RKO (cell line): Measurements from ENCODE around the gene C10orf95.

Experiments used
- DNase-seq: peaks from one replicate; pipeline ENCODE4 v3.0.0-alpha.2; 2016; ENCODE audit warnings: low spot score

C10orf95 gene

DNA sequence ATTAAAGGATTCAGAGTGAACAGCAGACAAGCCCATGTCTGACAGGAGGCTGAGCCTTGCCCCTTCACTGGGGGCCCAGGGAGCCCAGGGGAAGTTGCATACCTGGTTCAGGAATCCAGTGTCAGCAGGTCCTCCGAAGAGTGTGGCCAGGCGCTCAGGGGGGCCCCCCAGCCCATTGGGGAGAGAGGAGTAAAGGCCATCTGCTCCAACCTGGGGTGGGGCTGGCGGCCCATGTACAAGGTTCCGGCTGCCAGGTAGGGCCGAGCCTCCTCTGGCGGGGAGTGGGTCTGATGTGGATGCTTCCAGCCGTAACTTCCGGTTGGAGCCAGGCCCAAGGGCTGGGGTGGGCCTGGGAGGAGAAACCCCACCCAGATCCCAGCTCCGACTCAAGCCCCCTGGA lies 35.1 kb downstream of the C10orf95 start:
- DNase-seq: no peak

DNA sequence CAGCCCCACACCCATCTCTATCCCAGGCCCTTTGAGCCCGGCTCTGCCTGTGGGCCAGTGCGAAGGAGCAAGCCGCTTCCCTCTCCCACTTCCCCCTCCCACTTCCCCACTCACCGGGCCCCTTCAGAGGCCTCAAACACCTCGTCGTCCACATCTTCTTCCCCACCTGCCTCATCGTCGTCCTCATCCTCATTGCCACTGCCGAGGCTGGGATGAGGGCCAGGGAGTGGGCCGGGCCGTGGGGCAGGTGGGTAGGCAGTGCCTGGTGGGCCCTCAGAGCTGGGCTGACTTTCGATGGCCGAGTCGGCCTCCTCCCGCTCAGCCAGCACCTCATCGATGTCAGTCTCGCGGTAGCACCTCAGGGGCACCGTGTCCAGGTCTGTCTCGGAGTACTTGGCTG lies 36.6 kb downstream of the C10orf95 start:
- DNase-seq: no peak

DNA sequence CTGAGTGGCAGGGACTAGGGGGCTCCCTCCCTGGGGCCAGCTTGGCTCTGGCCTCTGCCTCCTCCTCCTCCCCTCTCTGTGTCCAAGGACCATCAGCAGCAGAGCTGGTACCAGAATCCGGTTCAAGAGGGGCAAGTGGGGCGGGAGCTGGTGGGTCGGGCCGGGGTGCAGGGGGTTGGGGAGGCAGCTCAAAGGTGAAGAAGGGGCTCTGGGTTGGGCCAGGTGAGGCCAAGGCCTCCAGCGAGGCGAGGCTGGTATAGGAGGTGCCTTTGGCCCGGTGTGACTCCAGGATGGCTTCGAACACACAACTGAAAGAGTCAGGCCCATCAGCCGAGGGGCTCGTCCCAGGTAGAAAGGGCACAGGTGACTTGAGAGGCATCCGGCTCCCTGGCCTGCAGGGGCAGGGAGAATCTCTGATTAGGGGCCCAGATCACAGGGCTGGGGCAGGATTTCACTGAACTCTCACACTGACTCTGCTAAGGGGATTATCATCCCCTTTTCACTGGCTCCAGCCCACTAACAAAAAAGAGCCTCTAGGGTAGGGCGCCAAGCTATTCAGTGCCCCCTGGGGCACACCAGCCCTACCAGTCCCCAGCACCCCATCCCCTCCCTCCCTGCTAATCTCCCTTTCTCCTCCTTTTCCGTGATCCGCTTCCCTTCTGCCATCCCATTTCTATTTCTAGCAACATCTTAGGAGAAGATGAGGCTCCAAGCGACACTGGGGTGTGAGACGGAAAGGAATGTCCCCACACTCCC lies 37.4 kb downstream of the C10orf95 start:
- DNase-seq: no peak

DNA sequence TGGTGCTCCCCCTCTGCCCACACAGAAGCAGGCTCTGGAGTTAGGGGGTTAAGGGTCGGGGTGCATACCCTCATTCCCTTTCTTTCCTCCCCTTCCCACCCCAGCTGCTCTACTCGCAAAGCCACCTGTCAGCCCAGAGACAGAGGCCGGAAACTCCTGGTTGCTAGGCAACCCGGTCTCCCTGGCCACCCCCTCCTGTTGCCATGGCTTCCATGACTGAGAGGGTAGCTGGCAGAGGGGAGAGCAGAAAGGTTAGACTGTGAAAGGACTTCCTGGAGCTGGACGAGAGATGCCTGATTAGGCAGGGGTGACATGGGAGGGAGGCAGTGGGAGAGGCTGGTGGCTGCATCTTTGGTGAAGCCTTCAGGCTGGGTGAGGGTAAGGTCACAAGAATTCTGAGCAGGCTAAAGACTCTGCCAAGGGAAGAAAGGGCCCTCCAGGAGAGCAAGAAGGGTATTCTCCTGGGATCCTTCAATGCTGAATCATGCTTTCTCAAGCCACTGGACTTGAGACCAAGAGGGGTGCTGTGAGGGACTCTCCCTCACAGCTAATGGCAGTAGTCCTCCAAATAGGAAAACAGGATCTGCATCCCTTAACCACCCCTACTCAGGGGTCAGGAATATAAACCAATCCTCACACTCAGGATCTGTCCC lies 38.2 kb downstream of the C10orf95 start:
- DNase-seq: peak; percentile 44

DNA sequence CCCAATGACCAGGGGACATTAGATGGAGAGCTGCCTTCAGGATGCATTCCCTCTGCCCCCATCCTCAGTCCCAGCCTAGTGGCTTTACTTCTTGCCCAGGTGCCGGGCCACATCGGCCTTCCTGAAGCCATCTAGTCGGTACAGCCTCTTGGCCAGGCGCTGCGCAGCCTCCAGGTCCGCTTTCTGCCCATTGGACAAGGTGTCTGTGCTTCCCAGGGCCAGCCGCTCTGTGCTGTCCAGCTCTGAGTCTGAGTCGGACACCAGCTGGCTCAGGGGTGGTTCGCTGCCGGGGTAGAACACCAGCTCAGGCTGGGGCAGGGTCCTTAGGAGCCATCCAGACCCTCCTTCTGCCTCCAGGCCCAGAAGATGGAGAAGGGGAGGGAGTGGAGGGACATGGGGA lies 39.0 kb downstream of the C10orf95 start:
- DNase-seq: no peak

DNA sequence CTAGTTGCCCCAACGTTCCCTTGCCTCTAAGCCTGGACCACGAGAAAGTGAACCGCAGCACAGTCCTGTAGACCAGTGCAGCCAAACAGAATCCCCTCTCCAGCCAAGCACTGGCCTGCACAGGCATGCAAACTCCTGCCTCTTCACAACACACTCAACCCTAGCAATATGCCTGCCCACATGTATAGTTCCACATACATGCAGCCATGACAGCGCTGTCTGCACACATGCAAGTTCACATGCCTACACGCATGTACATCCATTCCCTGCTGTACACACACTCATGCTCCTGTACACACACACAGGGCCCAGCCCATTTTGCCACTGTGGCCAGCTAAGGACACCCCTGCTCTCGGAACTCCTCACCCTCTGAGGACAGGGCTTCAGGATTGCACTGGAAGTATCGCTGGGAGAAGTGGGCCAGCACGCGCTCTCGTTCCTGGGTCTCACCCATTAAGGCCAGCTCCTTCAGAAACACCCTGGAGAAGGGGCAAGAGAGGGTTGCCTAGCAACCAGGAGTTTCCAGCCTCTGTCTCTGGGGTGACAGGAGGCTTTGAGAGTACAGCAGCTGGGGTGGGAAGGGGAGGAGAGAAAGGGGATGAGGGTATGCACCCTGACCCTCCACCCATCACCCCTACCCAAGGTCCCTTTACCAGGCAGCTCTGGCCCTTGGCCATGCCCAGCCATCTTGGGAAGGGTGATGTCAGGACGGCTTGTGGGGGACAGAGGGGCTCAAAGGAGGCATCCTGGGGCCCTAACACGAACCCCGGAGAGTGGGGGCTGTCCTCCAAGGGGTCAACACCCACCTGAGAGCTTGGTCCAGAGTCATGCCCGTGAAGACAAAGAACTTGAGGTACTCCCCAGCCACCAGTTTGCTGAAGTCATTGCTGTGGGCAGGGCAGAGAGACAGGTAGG lies 39.7 kb downstream of the C10orf95 start:
- DNase-seq: no peak

DNA sequence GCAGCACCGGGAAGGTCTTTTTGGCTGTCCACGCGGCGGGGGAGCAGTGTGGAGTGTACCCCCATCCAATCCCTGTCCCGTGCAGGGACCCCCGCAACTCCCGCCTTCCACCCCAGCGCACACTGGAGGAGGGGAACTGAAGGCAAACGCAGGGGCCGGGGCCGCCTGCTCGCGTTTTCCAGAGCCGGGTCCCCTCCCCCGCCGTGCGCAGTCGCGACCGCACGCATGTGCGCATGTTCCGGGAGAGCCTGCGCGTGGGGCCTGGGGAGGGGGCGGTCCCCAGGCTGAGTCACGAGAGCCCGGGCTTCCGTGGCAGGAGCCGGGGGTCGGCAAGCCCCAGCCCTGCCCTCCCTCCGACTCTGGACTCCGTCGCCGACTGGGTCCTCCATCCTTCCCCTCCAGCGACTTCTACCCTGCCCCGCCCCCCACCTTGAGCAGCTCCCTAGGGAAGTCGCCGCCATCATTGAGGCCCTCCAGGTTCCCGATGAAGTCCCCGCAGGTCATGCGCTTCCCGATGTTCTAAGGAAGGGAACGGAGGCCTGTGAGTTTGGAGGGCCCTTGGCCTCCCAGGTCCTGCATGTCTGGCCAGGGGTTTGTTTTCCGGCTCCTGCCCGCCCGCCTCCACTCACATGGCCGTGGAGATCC lies 40.8 kb downstream of the C10orf95 start:
- no peak for DNase-seq

DNA sequence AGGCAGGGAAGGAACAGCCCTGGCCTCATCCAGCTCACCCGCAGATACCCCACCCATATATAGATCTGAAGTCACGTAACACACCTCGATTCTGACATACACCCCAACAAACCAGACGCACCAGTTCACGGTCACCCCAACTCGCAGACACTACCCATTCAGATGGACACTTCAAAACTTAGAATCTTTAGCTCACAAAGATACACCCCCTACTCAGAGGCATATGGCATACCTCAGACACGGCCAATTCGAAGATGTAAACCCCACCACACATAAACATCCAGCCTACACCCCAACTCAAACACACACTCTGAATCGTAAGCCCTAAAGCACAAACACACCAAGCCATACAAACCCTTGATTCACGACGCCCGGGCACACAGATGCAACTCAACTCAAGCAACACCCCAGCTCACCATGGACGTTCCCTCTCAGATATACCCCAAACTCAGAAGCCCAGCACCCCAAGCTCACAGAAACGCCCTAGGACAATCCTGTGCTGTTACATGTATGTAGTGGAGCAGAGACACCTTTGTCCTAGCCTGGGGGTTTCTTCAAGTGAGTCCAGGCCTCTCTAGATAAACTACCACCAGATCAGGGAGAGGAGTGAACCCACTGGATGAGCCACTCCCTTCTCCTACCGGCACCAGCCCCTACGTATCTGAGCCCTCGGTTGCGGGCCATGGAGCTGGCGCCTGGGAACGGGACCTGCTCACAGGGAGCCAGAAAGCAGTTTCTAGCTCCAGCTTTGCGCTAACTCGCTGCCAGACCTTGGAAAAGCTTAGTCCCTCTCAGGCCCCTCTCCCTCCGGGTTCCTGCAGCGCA lies 41.5 kb downstream of the C10orf95 start:
- no peak for DNase-seq

DNA sequence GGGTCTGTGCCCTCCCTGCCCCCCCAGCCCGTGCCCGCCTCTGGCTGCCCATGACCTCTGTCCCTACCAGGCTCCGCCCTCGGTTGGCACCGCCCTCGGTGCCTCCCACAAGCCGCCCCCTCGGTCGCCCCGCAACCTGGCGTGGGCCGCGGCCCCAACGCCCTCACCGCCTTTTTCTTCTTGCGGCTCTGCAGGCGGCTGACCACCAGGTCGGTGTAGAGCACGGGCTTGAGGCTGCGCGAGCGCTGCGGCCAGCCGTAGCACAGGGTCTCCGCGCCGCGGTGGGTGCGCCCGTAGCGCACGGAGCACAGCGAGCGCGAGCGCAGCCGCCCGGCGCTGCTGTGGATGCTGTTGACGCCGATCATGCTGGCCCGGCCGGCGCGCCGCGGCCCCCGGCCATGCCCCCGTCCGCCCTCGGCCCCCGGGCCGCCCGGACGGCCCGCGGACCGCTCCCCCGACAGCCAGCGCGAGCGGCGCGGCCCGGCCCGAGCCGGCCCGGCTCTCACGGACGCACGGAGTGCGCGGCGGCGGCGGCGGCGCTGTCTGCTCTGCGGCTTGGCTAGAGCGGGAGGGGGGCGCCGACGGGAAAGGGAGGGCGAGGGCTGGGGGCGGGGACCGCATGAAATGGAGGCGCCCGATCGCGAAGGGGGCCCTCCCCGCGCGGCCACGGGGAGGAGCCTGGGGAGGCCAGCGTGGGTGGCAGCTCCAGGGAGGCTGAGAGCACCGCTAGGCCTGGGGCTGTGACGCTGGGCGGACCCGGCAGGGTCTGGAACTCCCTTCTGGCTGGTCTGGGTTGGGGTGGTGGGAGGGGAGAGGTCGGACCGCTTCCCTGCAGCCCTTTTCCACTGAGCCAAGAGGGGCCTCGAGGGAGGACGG lies 42.4 kb downstream of the C10orf95 start:
- DNase-seq: no peak

DNA sequence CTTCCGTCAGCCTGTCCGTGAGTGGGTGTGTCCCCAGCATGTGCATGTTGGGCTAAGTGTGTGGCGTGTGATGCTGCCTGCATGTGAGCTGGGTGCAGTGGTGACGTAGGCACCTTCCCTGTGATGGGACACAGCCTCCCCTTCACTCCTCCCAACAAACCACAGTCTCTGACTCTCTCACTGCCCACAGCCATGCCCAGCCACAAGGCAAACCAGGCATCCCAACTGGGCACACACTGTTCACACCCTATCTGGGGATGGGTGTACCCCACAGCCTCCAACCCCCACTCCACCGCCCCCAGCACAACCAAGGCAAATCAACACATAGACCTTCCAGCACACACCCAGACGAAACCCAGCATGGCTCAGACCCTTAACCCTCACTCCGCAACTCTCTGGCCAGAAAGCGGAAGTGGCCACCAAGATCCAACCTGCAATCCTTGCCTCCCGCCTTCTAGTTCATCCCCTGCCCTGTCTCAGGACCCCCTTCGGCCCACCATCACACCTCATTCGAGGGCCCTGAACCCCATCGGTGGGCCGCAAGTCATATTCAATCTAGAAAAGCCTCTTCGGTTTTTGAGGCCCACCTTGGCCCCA lies 43.1 kb downstream of the C10orf95 start:
- DNase-seq: no peak

DNA sequence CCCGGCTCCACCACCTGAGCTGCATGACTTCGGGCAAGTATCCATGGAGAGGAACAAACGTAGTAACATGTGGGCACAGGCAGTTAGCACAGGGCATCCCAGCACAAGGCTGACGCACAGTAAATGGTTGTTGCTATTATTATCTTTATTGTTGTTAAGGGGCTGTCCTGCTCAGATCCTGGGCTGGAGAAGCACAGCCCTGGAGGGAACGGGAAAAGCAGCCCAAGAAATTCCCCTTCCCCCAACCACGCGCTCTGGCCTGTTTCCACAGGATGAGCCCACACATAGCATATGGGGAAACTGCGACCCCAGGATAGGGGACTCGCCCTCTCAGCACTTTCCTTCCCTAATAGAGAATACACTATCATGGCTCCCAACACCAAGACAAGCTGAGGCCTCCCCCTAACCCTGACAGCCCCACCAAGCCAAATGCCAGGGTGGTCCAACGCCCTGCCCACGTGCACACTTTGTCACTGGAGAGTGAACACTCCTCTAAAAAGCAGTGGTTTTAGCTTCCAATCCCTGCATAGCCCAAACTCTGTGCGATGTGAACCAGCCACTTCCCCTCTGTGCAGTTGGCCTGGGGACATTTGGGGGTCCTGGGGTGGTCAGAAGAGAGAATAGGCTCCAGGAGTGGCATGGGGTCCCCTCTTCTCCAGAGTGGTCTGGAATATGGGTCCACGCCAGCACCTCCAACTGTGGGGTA lies 43.8 kb downstream of the C10orf95 start:
- DNase-seq: no peak

DNA sequence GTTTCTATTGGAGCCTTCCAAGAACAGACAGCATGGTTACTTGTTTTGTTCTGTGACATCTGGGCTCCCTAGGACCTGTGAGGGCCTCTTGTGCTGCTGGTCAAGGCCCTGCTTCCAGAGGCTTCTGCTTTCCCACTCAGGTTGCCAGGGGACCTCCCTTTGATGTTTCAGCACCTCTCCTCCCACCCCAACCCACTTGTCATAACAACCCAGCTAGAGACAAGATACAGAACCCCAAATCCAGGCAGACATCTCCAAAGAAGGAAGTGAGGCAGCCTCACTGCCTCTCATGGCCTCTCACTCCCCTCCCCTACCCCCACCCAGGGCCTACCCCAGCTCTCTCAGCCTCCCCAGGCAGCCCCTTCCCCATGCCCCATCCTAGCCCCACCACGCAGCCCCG lies 44.5 kb downstream of the C10orf95 start:
- no peak for DNase-seq

DNA sequence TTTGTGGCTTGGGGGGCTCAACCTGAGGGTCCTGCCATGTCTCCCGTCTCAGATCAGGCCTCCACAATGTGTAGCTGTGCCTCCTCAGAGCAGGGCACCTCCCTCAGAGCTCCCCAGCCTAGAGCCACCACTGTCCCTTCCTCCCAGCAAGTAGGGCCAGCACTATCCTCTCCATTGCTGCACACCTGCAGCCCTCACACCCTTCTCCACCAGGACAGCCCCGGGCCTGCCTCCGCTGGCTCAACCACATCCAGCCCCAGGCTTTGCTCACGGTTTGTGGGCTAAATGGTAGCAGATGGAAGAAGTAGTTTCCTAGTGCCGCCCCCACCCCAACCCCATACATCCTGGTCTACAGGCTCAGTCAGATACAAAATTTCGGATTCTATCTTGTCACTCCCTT lies 45.7 kb downstream of the C10orf95 start:
- no peak for DNase-seq

DNA sequence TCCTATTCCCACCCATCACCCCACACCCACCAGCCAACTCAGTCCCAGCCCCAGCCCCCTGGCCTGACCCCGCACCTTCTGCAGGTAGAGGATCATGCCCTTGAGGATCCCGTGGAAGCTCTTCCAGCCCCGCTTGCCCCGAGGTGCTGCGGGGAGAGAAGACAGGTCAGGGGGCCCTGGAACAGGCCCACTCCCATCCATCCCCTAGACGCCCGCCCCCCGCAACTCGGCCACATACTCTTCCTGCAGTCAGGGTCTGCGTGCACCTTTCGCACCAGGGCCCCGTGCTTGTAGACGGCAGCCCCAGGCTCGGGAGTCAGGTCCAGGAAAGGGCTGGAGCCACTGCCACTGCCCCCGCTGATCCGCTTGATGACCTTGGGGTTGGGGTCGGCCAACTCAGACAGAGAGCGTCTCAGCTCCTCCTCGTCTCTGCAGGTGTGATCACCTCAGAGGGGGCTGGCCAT lies 46.2 kb downstream of the C10orf95 start:
- DNase-seq: no peak

DNA sequence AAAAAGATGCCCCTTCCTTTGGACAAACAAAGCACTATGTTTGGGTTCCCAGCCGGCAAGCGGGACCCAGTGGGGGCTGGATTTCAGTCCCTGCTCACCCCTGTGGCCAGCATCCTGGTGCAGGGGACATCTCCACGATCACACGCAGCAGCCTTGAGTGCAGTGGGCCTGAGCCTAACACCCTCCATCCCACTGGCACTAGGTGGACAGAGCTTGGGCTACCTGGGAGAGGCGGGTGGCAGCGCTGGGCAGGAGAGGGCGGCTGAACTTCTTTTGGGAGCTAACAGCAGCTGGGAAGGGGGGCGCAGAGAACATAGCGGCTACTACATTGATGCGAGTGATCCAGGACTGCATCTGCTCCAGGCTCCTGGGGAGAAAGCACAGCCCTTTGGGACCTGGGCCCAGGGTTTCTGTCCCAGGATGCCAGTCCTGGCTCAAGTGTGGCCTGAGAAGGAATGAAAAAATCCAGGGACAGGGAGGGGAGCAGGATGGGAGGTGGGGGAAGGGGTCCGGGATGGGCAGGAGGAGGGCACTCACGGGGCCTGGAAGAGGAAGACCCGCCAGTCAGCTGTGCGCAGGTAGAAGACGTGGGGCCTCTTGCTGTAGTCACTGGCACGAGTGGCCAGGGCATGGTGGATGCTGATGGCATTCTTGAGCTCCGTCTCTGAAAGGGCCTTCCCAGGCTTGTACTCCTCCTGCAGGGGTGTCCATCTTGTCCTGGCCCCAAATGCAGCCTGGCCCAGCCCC lies 46.8 kb downstream of the C10orf95 start:
- no peak for DNase-seq

DNA sequence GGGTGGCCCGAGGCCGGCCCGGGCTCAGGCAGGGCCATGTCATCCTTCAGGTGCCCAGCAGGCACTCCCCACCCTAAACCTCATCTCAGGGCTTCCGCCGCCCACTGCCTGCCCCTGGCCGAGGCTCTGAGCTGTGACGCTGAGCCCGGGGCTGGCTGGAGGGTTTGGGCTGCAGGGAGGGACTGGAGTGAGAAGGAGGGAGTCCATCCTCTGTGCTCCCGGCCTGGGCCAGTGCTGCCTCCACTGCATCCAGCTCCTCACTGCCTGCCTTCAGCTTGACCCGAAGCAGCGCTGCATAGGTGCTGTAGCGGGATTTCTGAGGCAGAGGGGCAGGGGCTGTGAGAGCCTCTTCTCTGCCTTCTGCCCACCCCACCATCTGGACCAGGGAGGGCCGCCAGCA lies 48.2 kb downstream of the C10orf95 start:
- no peak for DNase-seq

DNA sequence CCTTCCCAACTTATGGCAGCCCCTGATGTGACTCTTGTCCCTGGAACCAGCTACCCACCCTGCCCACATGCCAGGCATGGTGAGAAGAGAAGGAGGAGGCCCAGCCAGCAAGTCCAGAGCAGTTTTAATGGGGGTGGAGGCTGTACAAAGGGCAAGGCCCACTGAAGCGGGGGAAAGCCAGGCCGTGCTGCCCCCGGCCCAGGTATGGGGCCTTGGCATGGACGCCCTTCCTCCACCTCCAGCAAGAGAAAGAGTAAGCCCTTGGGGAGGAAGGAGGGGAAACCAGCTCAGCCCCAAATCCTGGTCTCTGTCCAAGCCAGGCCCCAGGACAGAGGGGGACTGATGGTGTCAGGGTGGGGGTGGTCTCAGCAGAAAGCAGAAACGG lies 48.8 kb downstream of the C10orf95 start:
- no peak for DNase-seq

DNA sequence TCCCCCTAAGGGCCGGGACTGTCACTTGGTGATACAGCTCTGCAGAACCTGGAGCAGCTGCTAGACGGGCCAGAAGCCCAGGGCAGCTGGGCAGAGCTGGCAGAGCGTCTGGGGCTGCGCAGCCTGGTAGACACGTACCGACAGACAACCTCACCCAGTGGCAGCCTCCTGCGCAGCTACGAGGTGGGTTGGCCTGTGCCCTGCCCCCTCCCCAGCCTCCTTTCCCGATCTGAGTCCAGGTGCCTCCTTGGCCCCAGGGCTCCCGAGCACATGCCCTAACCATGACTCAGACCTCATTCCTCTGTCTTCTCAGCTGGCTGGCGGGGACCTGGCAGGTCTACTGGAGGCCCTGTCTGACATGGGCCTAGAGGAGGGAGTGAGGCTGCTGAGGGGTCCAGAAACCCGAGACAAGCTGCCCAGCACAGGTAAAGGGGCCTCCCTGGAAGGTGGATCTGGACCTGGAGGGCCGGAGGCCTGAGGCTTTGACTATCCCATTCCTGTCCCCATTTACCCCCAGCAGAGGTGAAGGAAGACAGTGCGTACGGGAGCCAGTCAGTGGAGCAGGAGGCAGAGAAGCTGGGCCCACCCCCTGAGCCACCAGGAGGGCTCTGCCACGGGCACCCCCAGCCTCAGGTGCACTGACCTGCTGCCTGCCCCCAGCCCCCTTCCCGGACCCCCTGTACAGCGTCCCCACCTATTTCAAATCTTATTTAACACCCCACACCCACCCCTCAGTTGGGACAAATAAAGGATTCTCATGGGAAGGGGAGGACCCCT lies 49.4 kb downstream of the C10orf95 start:
- no peak for DNase-seq
